Measurements from ENCODE around the gene NMNAT1.
A peak's percentile ranks its signal among the peaks of the same experiment; 100 is the strongest.
"Not testable (repeated sequence)": the region's sequence is repeated elsewhere in the genome, so short reads cannot be mapped to it uniquely, and the experiment has no call there.

NMNAT1 gene

DNA sequence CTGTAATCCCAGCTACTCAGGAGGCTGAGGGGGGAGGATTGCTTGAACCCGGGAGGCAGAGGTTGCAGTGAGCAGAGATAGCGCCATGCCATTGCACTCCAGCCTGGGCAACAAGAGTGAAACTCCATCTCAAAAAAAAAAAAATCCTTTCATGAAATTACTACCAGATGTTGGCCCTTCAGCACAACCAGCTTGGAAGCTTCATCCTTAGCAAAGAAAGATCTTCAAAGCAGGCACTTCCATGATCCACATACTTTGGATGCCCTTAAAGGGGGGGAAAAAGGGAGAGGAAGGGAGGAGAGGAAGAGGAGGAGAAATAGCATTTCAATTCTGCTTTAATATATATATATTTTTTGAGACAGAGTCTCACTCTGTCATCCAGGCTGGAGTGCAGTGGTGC lies 77.4 kb downstream of the NMNAT1 start:
- not testable (repeated sequence) for DNase-seq

DNA sequence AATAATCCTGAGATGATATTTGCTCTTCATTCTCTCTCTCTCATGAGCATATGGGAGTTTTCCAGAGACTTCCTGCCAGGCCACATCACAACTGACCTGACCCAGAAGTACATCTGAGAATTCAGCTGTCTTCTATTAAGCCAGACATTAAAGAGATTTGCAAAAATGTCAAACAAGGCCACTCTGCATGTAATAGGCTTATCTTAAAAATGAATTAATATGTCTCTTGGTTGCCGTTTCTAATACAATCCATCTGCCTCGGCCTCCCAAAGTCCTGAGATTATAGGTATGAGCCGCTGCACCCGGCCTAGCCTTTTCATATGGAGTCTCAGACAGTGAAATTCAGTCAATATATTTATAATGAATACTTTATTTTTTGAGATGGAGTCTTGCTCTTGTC lies 78.7 kb downstream of the NMNAT1 start:
- DNase-seq = not testable (repeated sequence)

GRCh38 chr1:10022656-10023055 lies 79.4 kb downstream of the NMNAT1 start:
- DNase-seq = no peak

- no peak for DNase-seq
Observed at GRCh38 chr1:10025354-10025753, 82.1 kb downstream of the NMNAT1 start.

DNA sequence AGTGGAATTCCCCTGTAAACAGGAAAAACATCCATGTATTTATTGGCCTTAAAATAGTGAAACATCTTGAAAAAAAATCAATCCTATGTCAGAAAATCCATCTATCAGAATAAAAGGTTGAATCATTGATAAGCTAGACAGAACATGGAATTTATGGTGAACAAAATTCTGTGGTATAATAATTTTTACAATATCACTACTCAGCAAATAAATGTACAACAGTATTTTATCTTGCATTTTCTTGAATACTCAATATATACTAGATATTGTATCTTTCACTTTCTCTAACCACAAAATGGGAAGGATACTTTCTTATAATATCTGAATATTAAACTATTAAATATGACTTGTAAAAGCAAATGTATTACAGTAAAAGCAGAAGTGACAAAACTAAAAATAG lies 83.8 kb downstream of the NMNAT1 start:
- no peak for DNase-seq

- DNase-seq = not testable (repeated sequence)
Observed at GRCh38 chr1:10028956-10029500, 85.8 kb downstream of the NMNAT1 start.

DNA sequence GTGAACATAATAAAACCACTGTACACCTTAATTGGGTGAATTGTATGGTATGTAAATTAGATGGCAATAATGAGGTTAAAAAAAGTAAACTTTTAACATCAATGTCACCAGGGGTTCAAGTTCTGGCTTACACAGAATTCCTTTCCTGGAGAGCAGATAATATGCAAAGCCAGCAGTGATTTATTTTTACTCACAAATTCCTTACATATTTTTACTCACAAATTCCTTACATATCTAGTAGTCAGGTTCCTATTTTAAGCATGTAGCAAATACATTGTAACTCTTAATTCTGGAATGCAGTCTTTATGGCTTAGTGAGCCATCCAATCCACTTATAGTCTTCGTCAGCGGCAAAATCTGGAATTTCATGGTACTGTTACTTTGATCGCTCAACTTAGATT lies 88.2 kb downstream of the NMNAT1 start:
- no peak for DNase-seq

DNA sequence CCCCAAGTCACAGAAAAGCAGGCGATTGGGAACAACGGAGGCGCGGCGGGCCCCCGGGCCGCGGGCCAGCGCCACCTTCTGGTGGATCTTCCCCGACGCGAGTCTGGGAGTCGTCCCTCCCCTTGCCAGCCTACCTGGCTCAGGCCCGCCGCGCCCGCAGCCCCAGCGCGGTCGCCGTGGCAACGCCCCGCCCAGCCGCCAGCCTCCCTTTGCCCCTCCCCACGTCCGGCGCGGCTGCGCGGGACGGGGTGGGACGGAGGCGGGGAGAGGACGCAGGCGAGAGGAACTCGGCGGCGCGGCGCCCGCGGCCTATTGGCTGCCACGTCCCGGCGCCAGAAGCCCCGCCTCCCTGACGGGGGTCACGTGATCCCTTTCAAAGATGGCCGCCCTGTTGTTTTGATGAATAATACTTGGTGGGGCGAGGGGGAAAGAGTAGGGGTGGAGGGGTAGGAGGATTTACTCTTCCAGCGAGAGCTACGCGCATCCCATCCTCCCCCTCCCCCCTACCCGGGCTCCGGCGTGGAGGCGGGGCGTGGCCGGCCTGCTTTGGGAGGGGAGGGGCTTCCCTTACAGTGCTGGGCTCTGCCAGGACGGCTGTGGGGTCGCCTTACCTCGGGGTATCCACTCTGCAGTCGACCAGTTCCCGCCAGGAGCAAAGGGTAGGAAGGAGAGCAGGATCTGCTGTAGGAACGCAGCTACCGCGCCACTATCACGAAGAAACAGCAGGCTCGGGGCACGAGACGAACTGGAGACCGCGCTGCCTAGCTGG lies 89.5 kb downstream of the NMNAT1 start, which contains the start of gene UBE4B:
Gene UBE4B (plus strand): TSS at position 369 of the 769 bp plus-strand sequence. CDS start 713 bp downstream, outside the sequence.
- peak; percentile 99 for DNase-seq

GRCh38 chr1:10033359-10033845 lies 90.1 kb downstream of the NMNAT1 start:
- DNase-seq = no peak
